Activated T-cell treated with anti-CD3 and anti-CD28 coated beads, Interleukin-2, amount 50 U/mL, for 24 hours (primary cell): ENCODE measurements around the gene FMNL2.

Experiments used
- DNase-seq: peaks from one replicate; pipeline ENCODE4 v3.0.0-alpha.2; 2020
- H3K27ac Mint-ChIP-seq: 2 replicates; pipeline ENCODE4 v1.8.0; 2020; ENCODE audit warnings: mild to moderate bottlenecking, mixed read lengths
- H3K27me3 Mint-ChIP-seq: 2 replicates; pipeline ENCODE4 v1.8.0; 2020; ENCODE audit warnings: mixed read lengths
- H3K36me3 Mint-ChIP-seq: 2 replicates; pipeline ENCODE4 v1.8.0; 2020; ENCODE audit warnings: low read depth, mixed read lengths
- H3K4me1 Mint-ChIP-seq: 2 replicates; pipeline ENCODE4 v1.8.0; 2020; ENCODE audit warnings: low read depth, mixed read lengths
- H3K4me3 Mint-ChIP-seq: 2 replicates; pipeline ENCODE4 v1.8.0; 2020; ENCODE audit warnings: mild to moderate bottlenecking, moderate library complexity, mixed read lengths
- H3K9me3 Mint-ChIP-seq: 2 replicates; pipeline ENCODE4 v1.8.0; 2020; ENCODE audit warnings: mixed read lengths

The FMNL2 gene

GRCh38 chr2:152350155-152350679 is 15.2 kb downstream of the FMNL2 start:
- Mint-ChIP-seq H3K27me3 (no peaks in the 10 kb centered on the region), H3K4me3 (no peak overlapping the region), H3K4me1 (no peaks in the 10 kb centered on the region), H3K9me3 (no peaks in the 10 kb centered on the region), H3K36me3 (no peaks in the 10 kb centered on the region), H3K27ac (no peak overlapping the region)
- no peak for DNase-seq

GRCh38 chr2:152352616-152353015 is 17.6 kb downstream of the FMNL2 start:
- H3K36me3 Mint-ChIP-seq, result no peaks in the 10 kb centered on the region
- H3K27ac Mint-ChIP-seq, result no peak overlapping the region
- no peaks in the 10 kb centered on the region for H3K4me1 Mint-ChIP-seq
- H3K27me3 Mint-ChIP-seq, result no peaks in the 10 kb centered on the region
- H3K9me3 Mint-ChIP-seq, result peaks cover under 1% of the 10 kb centered on the region
- H3K4me3 Mint-ChIP-seq, result no peak overlapping the region
- no peak for DNase-seq

GRCh38 chr2:152353364-152353763 is 18.4 kb downstream of the FMNL2 start:
- DNase-seq, result no peak
- peaks cover 3% of the 10 kb centered on the region for H3K9me3 Mint-ChIP-seq
- no peaks in the 10 kb centered on the region for H3K4me1 Mint-ChIP-seq
- no peaks in the 10 kb centered on the region for H3K27me3 Mint-ChIP-seq
- H3K36me3 Mint-ChIP-seq, result no peaks in the 10 kb centered on the region
- H3K27ac Mint-ChIP-seq, result no peak overlapping the region
- H3K4me3 Mint-ChIP-seq, result no peak overlapping the region

- Mint-ChIP-seq H3K9me3 (peaks cover 3% of the 10 kb centered on the region), H3K36me3 (no peaks in the 10 kb centered on the region), H3K4me3 (no peak overlapping the region), H3K4me1 (no peaks in the 10 kb centered on the region), H3K27ac (no peak overlapping the region), H3K27me3 (no peaks in the 10 kb centered on the region)
- no peak for DNase-seq
Measured at GRCh38 chr2:152354069-152354755, 19.2 kb downstream of the FMNL2 start.

GRCh38 chr2:152354909-152355308 is 19.9 kb downstream of the FMNL2 start:
- Mint-ChIP-seq H3K27ac (no peak overlapping the region), H3K9me3 (peaks cover 3% of the 10 kb centered on the region), H3K27me3 (no peaks in the 10 kb centered on the region), H3K4me1 (no peaks in the 10 kb centered on the region), H3K4me3 (no peak overlapping the region), H3K36me3 (no peaks in the 10 kb centered on the region)
- DNase-seq, result no peak

GRCh38 chr2:152355409-152355831 is 20.4 kb downstream of the FMNL2 start:
- Mint-ChIP-seq H3K27ac (no peak overlapping the region), H3K27me3 (no peaks in the 10 kb centered on the region), H3K4me1 (no peaks in the 10 kb centered on the region), H3K4me3 (no peak overlapping the region), H3K36me3 (no peaks in the 10 kb centered on the region), H3K9me3 (peaks cover 3% of the 10 kb centered on the region)
- DNase-seq, result no peak

GRCh38 chr2:152359573-152360363 is 24.8 kb downstream of the FMNL2 start:
- Mint-ChIP-seq H3K9me3 (peaks cover 3% of the 10 kb centered on the region), H3K36me3 (no peaks in the 10 kb centered on the region), H3K4me3 (no peak overlapping the region), H3K27me3 (peaks cover 10% of the 10 kb centered on the region), H3K4me1 (no peaks in the 10 kb centered on the region), H3K27ac (no peak overlapping the region)
- no peak for DNase-seq

- Mint-ChIP-seq H3K27ac (no peak overlapping the region), H3K4me1 (no peaks in the 10 kb centered on the region), H3K9me3 (no peaks in the 10 kb centered on the region), H3K4me3 (no peak overlapping the region), H3K36me3 (no peaks in the 10 kb centered on the region), H3K27me3 (peaks cover 29% of the 10 kb centered on the region)
- no peak for DNase-seq
Measured at GRCh38 chr2:152363936-152364335, 29.0 kb downstream of the FMNL2 start.

- H3K27ac Mint-ChIP-seq, result no peak overlapping the region
- no peaks in the 10 kb centered on the region for H3K4me1 Mint-ChIP-seq
- H3K27me3 Mint-ChIP-seq, result peaks cover 32% of the 10 kb centered on the region
- no peaks in the 10 kb centered on the region for H3K36me3 Mint-ChIP-seq
- H3K4me3 Mint-ChIP-seq, result no peak overlapping the region
- no peak for DNase-seq
- no peaks in the 10 kb centered on the region for H3K9me3 Mint-ChIP-seq
Measured at GRCh38 chr2:152367547-152368390, 32.8 kb downstream of the FMNL2 start.

- Mint-ChIP-seq H3K9me3 (no peaks in the 10 kb centered on the region), H3K4me3 (no peak overlapping the region), H3K4me1 (no peaks in the 10 kb centered on the region), H3K27me3 (peaks cover 23% of the 10 kb centered on the region), H3K36me3 (no peaks in the 10 kb centered on the region), H3K27ac (no peak overlapping the region)
- DNase-seq, result no peak
Measured at GRCh38 chr2:152369176-152369860, 34.3 kb downstream of the FMNL2 start.

- Mint-ChIP-seq H3K36me3 (no peaks in the 10 kb centered on the region), H3K4me1 (no peaks in the 10 kb centered on the region), H3K27ac (no peak overlapping the region), H3K4me3 (no peak overlapping the region), H3K9me3 (no peaks in the 10 kb centered on the region), H3K27me3 (peaks cover 20% of the 10 kb centered on the region)
- no peak for DNase-seq
Measured at GRCh38 chr2:152370783-152371182, 35.8 kb downstream of the FMNL2 start.

- Mint-ChIP-seq H3K27me3 (peaks cover 24% of the 10 kb centered on the region), H3K4me3 (no peak overlapping the region)
Measured at GRCh38 chr2:152372438-152372984, 37.5 kb downstream of the FMNL2 start.

GRCh38 chr2:152375174-152375573 is 40.2 kb downstream of the FMNL2 start:
- Mint-ChIP-seq H3K4me1 (no peaks in the 10 kb centered on the region), H3K27me3 (peaks cover 20% of the 10 kb centered on the region), H3K9me3 (no peaks in the 10 kb centered on the region), H3K27ac (no peak overlapping the region), H3K4me3 (no peak overlapping the region), H3K36me3 (no peaks in the 10 kb centered on the region)
- no peak for DNase-seq

More at GRCh38 chr2:152372438-152372984, 37.5 kb downstream of the FMNL2 start:
- H3K9me3 Mint-ChIP-seq, result no peaks in the 10 kb centered on the region
- no peak for DNase-seq
- H3K4me1 Mint-ChIP-seq, result no peaks in the 10 kb centered on the region
- no peaks in the 10 kb centered on the region for H3K36me3 Mint-ChIP-seq
- H3K27ac Mint-ChIP-seq, result no peak overlapping the region

GRCh38 chr2:152376385-152376784 is 41.4 kb downstream of the FMNL2 start:
- Mint-ChIP-seq H3K4me3 (no peak overlapping the region), H3K27me3 (peaks cover 23% of the 10 kb centered on the region), H3K27ac (no peak overlapping the region), H3K36me3 (no peaks in the 10 kb centered on the region), H3K9me3 (no peaks in the 10 kb centered on the region), H3K4me1 (no peaks in the 10 kb centered on the region)
- DNase-seq, result no peak
